Measurements from ENCODE around the gene LIN54. TPM values are rescaled to one million over a fixed set of nuclear protein-coding genes. Genes with fewer than 3 reads are reported as not detected.

The LIN54 gene
- total and polyA plus RNA-seq, 12 donors = 1.5 to 9.4 (median 8.6) TPM

- Histone ChIP-seq H3K4me1 (peaks cover 0 to 11% (median 0%) of the 10 kb centered on the region in 9 donors), H3K9me3 (no peaks in the 10 kb centered on the region), H3K4me3 (no peak overlapping the region), H3K27me3 (no peaks in the 10 kb centered on the region), H3K27ac (no peak overlapping the region), H3K36me3 (peaks cover 0 to 35% (median 4%) of the 10 kb centered on the region in 9 donors)
- ATAC-seq (no peak), DNase-seq (no peak)
- no peak for TF ChIP-seq CTCF (IDR thresholded peaks at IDR 0.05)
- intact Hi-C loops (cut with DNase I) = no loop called here
These were observed 63.1 kb downstream of the LIN54 start for GRCh38 chr4:82947498-82947897.

- Histone ChIP-seq H3K27me3 (no peaks in the 10 kb centered on the region), H3K9me3 (no peaks in the 10 kb centered on the region), H3K4me1 (peaks cover 0 to 3% (median 0%) of the 10 kb centered on the region in 9 donors), H3K27ac (no peak overlapping the region), H3K36me3 (peaks cover 0 to 87% (median 24%) of the 10 kb centered on the region in 9 donors), H3K4me3 (no peak overlapping the region)
- WGBS, 2 donors = 60 to 69% methylated on average over 2 of the region's 2 CpGs
- ATAC-seq (no peak), DNase-seq (no peak)
- TF ChIP-seq CTCF (IDR thresholded peaks at IDR 0.05) = no peak
- intact Hi-C loops (cut with DNase I) = no loop called here
These were observed 71.2 kb downstream of the LIN54 start for GRCh38 chr4:82939414-82939813.

GRCh38 chr4:82934441-82934840 lies 76.2 kb downstream of the LIN54 start:
- Histone ChIP-seq H3K4me1 (peaks cover 0 to 2% (median 0%) of the 10 kb centered on the region in 9 donors), H3K9me3 (no peaks in the 10 kb centered on the region), H3K36me3 (peaks cover 0 to 90% (median 21%) of the 10 kb centered on the region in 9 donors), H3K27ac (no peak overlapping the region), H3K4me3 (no peak overlapping the region), H3K27me3 (no peaks in the 10 kb centered on the region)
- TF ChIP-seq CTCF (IDR thresholded peaks at IDR 0.05) = no peak
- DNase-seq = no peak
- intact Hi-C loops (cut with DNase I) = no loop called here
- ATAC-seq = no peak

GRCh38 chr4:82930848-82931755 lies 79.5 kb downstream of the LIN54 start:
- no peak for TF ChIP-seq CTCF (IDR thresholded peaks at IDR 0.05)

More at GRCh38 chr4:82930848-82931755, 79.5 kb downstream of the LIN54 start:
- 77 to 79% methylated on average over 5 of the region's 5 CpGs for WGBS, 2 donors
- no peaks in the 10 kb centered on the region for H3K4me1 ChIP-seq
- no peak overlapping the region for H3K27ac ChIP-seq
- intact Hi-C loops (cut with DNase I) = no loop called here
- no peak overlapping the region for H3K4me3 ChIP-seq
- no peak for ATAC-seq
- H3K27me3 ChIP-seq = no peaks in the 10 kb centered on the region
- DNase-seq = no peak
- H3K36me3 ChIP-seq = peaks cover 0 to 85% (median 18%) of the 10 kb centered on the region in 9 donors
- no peaks in the 10 kb centered on the region for H3K9me3 ChIP-seq

Data from heart right ventricle (tissue), 16 donors.